ENCODE results near the gene SLK.
A peak's percentile ranks its signal among the peaks of the same experiment; 100 is the strongest.

SLK gene

DNA sequence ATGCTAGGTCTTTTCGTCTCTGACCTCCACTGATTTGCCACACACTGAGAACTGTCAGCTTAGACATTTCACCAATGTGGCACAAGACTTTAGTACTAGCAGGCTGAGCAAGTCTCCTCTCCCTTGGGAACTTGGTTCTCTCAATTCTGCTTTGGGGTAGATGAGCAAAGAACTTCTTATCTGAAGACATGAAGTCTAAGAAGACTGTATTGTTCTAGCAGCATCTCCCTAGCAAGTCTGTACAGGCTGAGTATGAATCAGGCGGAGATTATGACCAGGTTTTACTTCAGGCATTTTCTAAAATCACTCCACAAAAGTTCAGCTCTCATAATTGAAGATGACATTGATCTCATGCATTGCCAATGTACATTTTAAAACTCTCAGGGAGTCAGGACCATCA lies 25.1 kb upstream of the SLK start:
- DNase-seq (ENCODE audit: low spot score) = no peak

DNA sequence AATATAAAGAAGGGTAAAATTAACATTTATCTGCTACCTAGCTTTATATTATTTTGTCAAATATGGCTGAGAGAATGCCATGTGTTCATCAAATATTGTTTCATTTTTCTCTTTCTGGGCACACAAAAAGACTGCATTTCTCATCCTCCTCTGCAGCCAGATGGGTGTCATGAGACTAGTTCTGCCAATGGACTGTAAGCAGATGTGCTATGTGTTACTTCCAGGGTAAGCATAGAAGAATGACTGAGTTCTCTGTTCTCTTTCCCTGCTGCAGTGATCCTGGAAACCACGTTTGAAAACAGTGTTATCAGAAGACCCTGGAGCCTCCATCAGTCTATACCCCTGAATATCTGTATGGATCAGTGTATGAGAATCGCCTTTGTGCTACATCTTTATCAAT lies 24.1 kb upstream of the SLK start:
- DNase-seq (ENCODE audit: low spot score) = no peak

DNA sequence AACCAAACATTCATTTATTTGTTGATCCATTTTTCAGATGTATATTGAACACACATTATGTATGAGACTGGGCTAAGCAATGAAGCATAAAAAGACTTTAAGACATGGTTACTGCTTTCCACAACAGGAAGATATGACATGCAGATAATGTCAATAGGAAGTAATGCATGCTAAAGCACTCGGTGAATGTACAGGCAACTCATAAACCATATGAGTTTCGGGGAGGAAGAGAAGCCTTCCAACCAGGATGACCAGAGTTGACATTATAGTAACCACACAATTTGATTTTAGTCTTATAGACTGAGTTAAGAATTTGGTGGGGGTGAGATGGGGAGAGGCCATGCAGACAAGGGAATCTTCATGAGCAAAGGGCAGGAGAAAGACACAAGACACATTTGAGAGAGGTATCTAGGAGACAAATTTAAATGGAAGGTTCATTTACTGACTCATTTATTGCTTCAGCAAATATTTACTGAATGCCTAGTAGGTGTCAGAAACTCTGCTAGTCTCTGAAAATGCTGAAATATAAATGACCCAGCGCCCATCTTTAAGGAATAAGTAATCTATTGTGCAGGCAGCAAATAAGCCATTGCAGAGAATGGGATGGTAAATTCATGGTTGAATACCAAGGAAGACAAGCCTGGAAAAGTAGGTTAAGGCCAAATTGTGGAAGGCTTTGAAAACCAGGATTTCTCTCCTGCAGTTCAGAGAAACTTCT lies 19.0 kb upstream of the SLK start:
- DNase-seq (ENCODE audit: low spot score) = no peak

DNA sequence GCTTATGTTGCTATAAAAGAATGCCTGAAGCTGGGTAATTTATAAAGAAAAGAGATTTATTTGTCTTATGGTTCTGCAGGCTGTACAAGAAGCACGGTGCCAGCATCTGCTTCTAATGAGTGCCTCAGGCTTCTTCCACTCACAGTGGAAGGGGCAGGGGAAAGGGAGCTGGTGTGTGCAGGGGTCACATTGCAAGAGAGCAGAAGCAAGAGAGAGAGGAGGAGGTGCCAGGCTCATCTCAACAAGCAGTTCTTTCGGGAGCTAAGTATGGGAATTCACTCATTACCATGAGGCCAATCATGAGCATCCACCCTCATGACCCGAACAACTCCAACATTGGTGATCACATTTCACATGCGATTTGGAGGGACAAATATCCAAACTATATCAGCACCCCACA lies 17.2 kb upstream of the SLK start:
- DNase-seq (ENCODE audit: low spot score) = no peak

DNA sequence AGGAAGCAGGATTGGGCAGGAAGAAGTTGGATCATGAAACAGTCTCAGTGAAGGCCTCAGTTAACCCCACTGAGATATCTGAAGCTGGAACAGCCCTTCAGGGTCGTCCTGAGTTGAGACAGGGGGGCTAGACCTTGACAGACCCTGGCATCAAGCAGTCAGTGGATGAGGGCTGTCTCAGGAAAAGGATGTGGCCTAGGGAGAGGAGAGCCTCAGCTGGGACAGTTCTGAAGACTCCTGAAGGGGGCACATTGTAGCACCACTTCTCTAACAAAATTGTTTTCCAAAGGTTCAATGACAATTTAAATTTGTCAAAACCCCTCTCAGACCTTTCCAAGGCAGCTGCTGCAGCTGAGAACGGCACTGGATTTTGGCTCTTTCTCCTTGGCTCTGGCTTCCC lies 15.8 kb upstream of the SLK start:
- no peak for DNase-seq (ENCODE audit: low spot score)

DNA sequence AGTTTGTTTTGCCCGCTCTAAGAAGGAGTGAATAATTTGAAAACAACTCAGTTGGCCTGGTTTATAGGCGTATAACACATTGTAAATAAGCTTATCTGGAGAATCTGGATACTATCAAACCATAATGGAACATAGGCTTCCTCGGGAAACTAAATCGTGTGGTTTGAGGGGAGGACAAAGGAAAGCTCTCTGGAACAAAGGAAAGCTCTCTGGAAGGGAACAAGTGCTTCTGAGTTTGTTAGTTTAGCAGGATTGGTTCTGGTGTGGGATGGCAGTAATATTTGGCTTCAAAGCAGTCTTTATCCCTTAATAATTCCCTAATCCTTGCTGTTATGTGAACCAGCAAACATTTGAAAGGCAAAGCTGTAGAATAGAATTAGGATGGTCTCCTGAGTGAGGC lies 15.0 kb upstream of the SLK start:
- no peak for DNase-seq (ENCODE audit: low spot score)

DNA sequence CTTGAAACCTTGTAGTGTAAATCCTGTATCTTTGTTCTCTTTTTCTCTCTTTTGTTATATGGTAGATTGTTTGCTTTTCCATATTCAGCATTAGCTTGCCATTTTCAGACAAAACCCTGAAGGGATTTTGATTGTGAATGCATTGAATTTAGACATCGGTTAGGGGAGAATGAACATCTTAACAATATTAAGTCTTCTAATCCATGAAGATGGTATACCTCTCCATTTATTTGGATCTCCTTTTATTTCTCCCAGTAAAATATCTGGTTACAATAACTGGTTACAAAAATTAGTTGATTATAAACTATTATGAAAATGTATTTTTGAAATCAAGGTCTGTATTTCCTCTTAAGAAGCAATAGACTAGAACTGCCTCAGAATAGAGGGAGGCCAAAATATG lies 12.4 kb upstream of the SLK start:
- no peak for DNase-seq (ENCODE audit: low spot score)

DNA sequence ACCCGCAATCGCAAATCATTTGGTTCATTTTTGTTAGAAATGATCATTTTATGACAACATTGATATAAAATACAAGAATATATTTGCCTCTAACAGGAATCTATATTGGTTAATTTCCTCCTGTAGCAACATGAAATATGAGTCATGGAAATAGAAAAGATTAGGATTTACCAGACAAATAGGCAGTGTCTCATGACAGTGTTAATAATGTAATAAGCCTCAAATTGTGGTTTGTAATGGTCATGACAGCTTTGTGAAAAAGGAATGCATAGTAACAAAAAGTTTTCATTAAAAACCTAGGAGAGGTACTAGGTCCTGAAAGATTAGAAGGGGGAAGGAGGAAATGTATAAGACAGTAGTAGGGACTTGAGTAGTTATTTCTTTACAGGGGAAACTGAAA lies 7.9 kb upstream of the SLK start:
- DNase-seq (ENCODE audit: low spot score) = no peak

DNA sequence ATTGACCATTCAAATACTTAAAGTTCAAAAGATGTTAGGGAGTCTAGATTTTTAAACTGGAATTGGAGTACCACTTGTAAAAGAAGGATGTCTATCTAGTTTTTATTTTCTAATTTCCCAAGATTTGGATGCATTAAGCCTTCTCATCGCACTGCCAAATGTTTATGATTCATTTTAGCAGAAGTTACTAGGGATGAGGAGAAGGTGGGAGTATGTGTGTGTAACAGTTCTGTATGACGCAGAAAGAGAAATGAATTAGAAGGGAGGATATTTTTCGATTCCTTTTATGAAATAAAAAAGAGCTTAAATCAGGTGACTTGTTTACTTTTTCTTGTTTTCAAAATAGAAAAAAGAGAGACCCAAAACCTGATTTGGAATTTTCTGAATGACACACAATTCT lies 6.8 kb upstream of the SLK start:
- no peak for DNase-seq (ENCODE audit: low spot score)

DNA sequence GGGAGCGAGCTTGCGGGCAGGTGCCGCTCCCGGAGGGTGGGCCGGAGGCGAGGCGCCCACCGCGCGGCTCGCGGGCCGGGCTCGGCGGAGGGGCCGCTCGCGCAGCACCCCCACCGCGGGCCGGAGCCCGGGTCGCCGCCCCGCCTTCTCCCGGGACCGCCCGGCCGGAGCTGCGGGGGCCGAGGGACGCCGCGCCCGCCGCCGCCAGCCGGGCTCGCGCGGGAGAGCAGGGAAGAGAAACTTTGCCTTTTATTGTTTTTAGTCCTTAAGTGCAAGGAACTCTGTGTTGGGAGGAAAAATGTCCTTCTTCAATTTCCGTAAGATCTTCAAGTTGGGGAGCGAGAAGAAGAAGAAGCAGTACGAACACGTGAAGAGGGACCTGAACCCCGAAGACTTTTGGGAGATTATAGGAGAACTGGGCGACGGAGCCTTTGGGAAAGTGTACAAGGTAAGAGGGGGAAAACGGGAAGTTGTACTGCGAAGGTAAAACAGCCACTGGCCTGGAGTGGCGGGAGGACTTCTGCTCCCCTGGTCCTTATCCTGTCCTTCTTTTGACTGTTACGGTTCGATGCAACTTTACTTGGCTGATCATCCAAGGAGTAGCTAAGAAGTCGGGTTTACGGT lies 620 bp downstream of the SLK start:
- peak; percentile 16 for DNase-seq (ENCODE audit: low spot score)

DNA sequence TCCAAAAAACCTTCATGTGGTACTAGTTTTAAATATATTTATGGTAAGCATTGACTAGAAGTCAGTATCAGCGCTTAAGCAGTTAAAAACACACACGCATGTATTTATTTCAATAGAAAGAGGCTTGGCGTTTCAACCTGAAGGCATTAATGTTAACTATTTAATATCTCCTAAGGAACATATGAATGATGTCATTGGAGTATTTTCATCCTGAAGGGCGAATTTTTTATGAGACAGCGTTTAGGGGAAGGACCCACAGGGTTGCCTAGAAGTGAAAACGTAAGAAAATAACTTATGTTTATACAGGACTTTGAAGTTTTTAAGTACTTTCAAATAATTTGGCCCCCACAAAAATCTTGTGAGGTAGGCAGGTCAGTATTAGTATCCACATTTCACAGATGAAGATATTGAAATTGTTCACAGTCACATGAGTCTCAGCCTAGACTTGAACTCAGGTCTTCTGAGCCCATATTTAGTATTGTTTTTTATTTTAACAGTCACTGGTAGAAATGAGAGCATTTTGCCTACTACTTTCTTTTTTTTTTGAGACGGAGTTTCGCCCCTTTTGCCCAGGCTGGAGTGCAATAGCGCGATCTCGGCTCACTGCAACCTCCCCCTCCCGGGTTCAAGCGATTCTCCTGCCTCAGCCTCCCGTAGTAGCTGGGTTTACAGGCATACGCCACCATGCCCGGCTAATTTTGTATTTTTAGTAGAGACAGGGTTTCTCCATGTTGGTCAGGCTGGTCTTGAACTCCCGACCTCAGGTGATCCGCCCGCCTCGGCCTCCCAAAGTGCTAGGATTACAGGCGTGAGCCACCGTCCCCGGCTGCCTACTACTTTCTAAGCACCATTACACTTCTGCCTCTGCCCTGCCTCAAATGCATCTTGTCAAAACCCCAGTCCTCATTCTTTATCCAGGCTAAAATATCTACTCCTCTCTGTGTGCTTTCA lies 1.8 kb downstream of the SLK start:
- DNase-seq (ENCODE audit: low spot score) = peak; percentile 17

DNA sequence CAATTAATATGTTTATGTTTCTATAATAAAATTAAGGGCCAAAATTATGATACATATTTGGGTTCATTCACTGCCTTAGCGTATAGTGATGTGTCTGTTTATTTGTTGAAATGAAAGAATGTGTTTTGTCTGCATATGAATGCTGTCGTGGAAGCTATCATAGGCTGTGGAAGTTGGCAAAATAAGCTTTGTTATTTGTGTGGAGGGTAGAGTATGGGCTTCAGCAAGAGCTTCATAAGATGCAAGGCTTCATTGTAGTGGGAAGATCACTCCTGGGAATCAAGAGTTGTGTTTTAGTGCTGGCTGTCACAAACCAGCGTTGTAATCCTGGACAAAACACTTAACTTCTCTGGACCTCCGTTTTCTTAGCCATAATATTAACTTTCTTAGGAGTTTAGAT lies 2.5 kb downstream of the SLK start:
- no peak for DNase-seq (ENCODE audit: low spot score)

DNA sequence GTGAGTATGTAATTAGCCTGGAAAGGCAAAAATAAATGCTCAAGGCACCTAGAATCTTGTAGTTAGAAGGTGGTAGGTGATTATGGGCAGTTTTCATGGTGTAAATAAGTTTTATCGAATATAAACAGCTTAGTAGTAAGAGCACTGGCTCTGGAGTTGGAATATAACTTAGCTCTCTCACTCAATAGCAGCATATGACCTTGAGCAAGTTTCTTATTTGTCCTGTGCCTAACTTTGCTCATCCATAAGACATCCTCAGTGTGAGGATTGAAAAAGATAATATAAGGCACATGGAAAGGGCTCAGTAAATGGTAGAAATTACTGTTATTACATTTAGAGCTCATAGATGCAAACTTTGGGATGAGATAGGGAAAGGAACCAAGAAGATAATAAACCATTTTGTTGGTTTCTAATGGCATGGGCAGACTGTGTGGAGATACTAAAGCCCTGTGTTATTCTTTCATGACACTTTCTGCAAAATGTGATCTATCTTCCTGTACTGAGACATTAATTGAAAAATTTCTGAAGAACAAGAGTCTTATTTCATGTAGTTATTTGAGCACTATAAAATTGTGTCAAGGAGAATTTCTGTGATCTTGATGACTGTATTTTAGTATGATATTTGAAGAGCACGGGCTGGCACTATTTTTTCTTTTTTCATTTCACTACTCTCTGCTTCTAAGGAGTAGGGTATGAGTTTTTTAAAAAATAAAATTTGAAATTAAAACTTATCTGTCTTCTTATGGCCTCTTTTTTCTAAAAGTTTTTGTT lies 3.1 kb downstream of the SLK start:
- peak; percentile 4 for DNase-seq (ENCODE audit: low spot score)

DNA sequence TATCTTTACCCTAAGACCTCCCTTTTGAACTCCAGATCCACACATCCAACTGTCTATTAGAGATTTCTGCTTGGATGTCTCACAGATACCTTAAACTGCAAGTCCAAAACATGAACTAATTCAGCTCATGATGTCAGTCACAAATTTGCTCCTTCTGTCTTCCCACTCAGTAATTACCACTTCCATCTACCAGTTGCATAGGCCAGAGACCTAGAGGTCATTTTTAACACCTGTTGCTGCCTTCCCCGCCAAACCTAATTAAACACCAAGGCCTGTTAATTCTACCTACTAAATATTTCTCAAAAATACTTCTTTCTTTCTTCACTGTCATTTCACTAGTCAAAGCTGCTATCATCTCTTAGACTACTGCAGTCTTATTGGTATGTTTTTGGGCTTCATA lies 8.2 kb downstream of the SLK start:
- DNase-seq (ENCODE audit: low spot score) = no peak

DNA sequence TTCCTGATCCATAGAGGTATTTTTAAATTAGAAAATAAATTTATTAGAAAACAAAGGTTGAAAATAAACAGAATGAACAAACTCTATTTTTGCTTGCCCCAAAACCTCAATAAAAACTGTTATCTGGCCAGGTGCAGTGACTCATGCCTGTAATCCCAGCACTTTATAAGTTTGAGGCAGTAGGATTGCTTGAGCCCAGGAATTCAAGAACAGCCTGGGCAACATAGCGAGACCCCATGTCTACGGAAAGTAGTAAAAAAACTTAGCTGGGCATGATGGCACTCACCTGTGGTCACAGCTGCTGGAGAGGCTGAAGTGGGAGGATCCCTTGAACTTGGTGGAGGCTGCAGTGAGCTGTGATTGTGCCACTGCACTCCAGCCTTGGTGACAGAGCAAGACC lies 10.3 kb downstream of the SLK start:
- no peak for DNase-seq (ENCODE audit: low spot score)

DNA sequence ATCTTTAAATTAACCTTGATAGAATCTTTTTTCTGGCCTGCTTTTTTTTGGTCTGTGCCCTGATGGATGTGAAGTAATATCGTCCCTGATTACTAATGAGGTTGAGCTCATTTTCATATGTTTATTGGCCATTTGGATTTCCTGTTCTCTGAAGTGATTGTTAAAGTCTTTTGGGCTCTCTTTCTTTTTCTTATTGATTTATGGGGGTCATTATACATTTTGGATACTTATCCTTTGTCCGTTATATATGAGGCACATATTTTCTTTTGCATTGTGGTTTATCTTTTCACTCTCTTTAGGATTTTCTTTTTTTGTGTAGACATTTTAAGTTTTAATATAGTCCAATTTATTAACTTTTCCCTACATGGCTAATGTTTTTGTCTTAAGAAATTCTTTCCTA lies 12.6 kb downstream of the SLK start:
- no peak for DNase-seq (ENCODE audit: low spot score)

DNA sequence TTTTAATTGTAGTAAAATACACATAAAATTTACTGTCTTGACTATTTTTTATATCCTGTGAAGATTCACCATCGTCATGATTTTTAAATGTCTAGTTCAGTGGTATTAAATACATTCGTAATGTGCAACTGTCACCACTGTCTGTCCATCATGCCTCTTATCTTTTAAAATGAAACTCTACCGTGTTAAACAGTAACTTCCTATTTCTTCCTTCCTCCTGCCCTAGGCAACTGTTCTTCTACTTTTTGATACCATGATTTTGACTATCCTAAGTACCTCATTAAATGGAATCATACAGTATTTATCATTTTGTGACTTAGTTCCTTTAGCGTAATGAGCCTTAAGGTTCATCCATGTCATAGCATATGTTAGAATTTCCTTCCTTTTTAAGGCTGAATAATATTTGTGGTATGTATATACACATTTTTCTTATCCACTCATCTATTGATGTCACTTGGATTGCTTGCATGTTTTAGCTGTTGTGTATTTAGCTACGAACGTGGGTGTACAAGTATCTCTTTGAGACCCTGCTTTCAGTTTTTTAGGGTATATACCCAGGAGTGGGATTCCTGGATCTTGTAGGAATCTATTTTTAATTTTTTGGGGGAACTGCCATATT lies 13.5 kb downstream of the SLK start:
- peak; percentile 53 for DNase-seq (ENCODE audit: low spot score)

DNA sequence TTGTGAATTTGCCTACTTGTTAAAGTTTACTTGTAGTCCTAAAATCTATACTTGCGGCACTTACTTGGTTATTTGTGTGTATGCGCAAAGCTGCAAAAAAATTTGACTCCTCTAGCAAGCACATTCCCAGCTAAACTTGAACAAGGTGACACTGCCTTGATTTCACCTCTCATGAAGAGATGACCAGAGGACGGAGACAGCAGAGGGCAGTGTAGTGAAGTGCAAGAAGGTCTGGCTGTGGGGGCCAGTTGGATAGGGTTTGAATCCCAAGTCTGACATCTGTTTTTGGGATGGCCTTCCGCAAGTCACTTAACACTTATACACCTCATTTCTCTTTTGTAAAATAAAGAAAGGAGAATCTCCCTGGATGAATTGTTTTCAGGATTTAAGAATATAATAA lies 15.7 kb downstream of the SLK start:
- peak; percentile 29 for DNase-seq (ENCODE audit: low spot score)

DNA sequence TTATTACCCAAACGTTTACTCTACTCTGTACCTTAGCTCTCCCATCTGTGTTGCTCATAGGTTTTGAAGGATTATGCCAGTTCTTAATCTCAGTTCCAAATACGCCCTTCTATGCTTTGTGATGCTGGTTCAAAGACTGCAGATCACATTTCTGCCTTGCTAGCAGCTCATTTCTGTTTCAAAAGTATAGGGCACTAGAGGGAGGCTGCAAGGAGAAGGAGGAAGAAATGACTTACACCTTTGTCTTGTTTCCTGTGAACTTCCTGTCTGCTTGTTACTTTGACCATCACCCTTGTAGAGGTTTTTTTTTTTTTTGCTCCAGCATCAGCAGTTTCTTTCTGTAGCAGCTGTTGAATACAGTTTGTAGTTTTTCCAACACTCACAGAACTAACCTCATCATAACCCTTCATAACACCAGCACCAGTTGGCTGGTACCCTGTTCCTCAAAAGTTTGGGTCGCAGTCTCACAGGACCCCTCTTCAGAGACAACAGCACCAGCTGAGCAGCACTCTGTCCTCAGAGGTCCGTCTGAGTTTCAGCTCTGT lies 16.5 kb downstream of the SLK start:
- peak; percentile 43 for DNase-seq (ENCODE audit: low spot score)

DNA sequence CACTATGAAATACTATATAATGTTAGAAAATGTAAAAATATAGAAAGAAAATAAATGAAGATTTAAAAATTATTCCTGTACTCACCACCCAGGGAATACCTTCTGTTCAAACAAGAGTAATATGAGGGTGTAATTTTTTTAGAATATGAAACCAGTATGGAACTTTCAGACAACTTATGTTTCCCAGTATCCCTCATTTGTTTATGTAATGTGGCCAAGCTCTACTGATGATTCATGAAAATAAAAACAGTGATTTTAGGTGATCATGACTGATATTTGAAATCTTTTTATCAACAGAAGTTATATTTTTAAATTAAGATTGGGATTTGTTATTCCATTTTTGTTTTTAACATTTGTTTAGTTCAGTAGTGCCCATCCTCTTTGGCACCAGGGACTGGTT lies 18.8 kb downstream of the SLK start:
- no peak for DNase-seq (ENCODE audit: low spot score)

DNA sequence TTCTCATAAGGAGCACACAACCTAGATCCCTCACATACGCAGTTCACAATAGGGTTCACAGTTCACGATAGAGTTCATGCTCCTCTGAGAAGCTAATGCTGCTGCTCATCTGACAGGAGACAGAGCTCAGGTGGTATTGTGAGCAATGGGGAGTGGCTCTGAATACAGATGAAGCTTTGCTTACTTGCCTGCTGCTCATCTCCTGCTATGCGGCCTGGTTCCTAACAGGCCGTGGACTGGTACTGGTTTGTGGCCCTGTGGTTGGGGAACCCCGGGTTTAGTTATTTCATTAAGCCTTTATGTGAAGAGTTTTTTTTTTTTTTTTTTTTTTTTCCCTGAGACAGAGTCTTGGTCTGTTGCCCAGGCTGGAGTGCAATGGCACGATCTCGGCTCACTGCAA lies 19.4 kb downstream of the SLK start:
- DNase-seq (ENCODE audit: low spot score) = no peak

DNA sequence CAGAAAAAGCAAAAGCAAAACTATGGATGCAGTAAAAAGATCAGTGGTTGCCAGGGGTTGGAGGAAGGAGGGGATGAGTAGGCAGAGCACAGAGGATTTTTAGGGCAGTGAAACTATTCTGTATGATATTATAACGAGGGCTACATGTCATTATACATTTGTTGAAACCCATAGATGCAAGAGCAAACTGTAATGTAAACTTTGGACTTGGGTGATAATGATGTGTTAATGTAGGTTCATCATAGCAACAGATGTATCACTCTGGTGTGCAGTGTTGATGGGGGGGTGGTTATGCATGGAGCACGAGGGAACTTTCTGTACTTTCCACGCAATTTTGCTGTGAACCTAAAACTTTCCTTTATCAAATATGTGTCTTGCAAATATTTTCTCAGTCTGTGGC lies 23.2 kb downstream of the SLK start:
- no peak for DNase-seq (ENCODE audit: low spot score)

All from kidney capillary endothelial cell (primary cell).